Heart left ventricle (tissue), 16 donors: ENCODE results near the gene ATP13A2. TPM values are rescaled to one million over a fixed set of nuclear protein-coding genes. Genes with fewer than 3 reads are reported as not detected.

Source experiments
- ATAC-seq, 4 donors: fragments of 200-7000 bp; cut with Tn5 transposase; one replicate each; pipeline ENCODE4 v1.9.1; 2020 to 2022; ENCODE audit warnings: moderate library complexity in 4 of 4, mild to moderate bottlenecking in 3 of 4, moderate number of reproducible peaks in 1 of 4
- DNase-seq, 5 donors: peaks; one replicate each; pipeline ENCODE4 v3.0.0-alpha.2; 2020
- H3K27ac ChIP-seq, 12 donors: fragments of 200-600 bp; sonication (generic) in 4 of 12; one replicate each; pipeline versions ENCODE4 v1.5.0 to v1.8.0; 2016 to 2022; ENCODE audit warnings: mild to moderate bottlenecking in 2 of 12
- H3K27me3 ChIP-seq, 9 donors: fragments of 200-600 bp; sonication (generic) in 2 of 9; one replicate each; pipeline versions ENCODE4 v1.5.1 to v1.8.0; 2016 to 2022; ENCODE audit warnings: mild to moderate bottlenecking in 3 of 9
- H3K36me3 ChIP-seq, 9 donors: fragments of 200-600 bp; sonication (generic) in 2 of 9; one replicate each; pipeline versions ENCODE4 v1.5.0 to v1.8.0; 2018 to 2022; ENCODE audit warnings: mild to moderate bottlenecking in 2 of 9
- H3K4me1 ChIP-seq, 12 donors: fragments of 200-600 bp; sonication (generic) in 4 of 12; one replicate each; pipeline versions ENCODE4 v1.5.0 to v1.8.0; 2016 to 2022; ENCODE audit warnings: mild to moderate bottlenecking in 3 of 12
- H3K4me3 ChIP-seq, 12 donors: fragments of 200-600 bp; sonication (generic) in 4 of 12; one replicate each; pipeline versions ENCODE4 v1.5.0 to v1.8.0; 2017 to 2022; ENCODE audit warnings: mild to moderate bottlenecking in 9 of 12, moderate library complexity in 4 of 12
- H3K9me3 ChIP-seq, 12 donors: fragments of 200-600 bp; sonication (generic) in 4 of 12; one replicate each; pipeline versions ENCODE4 v1.5.0 to v1.8.0; 2016 to 2022; ENCODE audit warnings: mild to moderate bottlenecking in 1 of 12
- POLR2A ChIP-seq, 2 donors: fragments of 450-650 bp; IDR thresholded peaks; one replicate each; pipeline ENCODE4 v1.6.1; 2017; ENCODE audit warnings: antibody characterized with exemption in 2 of 2, mild to moderate bottlenecking in 2 of 2, moderate library complexity in 2 of 2
- WGBS, 4 donors: extraction: QIAGEN DNeasy Blood & Tissue Kit in 2 of 4; methylation state at CpG; one replicate each; pipeline versions ENCODE4 v1.1.5 to v1.1.7; 2013 to 2018; 5-methylcytosine and 5-hydroxymethylcytosine counted together
- intact Hi-C, 10 donors: fragments of 100-400 bp; cut with DNase I; formaldehyde crosslinking; loops; one replicate each; pipeline versions ENCODE4 v1.11.1 to v1.14.2; 2022
- polyA plus RNA-seq, 2 donors: library from polyadenylated mRNA; stranded (reverse); fragments of 200-250 nt; gene quantifications; one replicate each; pipeline ENCODE4 v1.2.3, GENCODE V29; 2013
- total RNA-seq, 9 donors: library from RNA; depleted of rRNA in 2 of 9; stranded (reverse); fragments of >200 nt in 2 of 9; fragmentation: NEBNext Ultra II Directional in 3 of 9; extraction: Animal tissue kit (Norgen Biotek cat#: 25700) in 3 of 9; gene quantifications; one replicate each; pipeline versions ENCODE4 v1.1.0 to v1.2.4, GENCODE V29; 2016 to 2023
- TF ChIP-seq, protein P1 (sequence below), 12 donors: fragments of 200-600 bp; sonication (generic) in 4 of 12; IDR thresholded peaks; one replicate each; pipeline versions ENCODE4 v1.5.0 to v1.8.0; 2018 to 2022; ENCODE audit warnings: antibody characterized with exemption in 12 of 12, mild to moderate bottlenecking in 5 of 12
- donor health status: ischemic (EF 13 %, LVEDD 7.1; RV severe dilation, severe dysfunction).
- donor health status: healthy with polysubstance abuse.
- donor health status: DM: no; HTN: yes; CAD: no.
- donor health status: DM: no; HTN: no; CAD: no.
- donor health status: ischemic (EF 25% LVEDD 6.9; RV normal size, moderate dysfunction).
- donor health status: ischemic (EF 25% LVEDD 5.7; RV mildly dilated, moderate dysfunction).
- donor health status: healthy.
- donor health status: DM: yes; HTN: yes; CAD: no.
- donor health status: ischemic (EF 35%, LVEDD 5.7; RV mildly dilated, moderate dysfunction).
- donor health status: nonischemic (EF 11% LVEDD 7.7; RV severe dilation, severe dysfunction).
- donor health status: DM: yes; HTN: yes; CAD: no.
- donor health status: PGD.
- donor health status: ischemic (EF 29% LVEDD 5.4; RV normal size, mild dysfunction).
- donor health status: nonischemic (EF 23%, LVEDD 6.1; RV moderate dilation, normal function).

ATP13A2 gene
- total and polyA plus RNA-seq, 11 donors = 7.3 to 37.2 (median 15.6) TPM

- 86 to 93% (median 89%) methylated on average over 10 of the region's 10 CpGs for WGBS, 4 donors
These were observed 30.4 kb downstream of the ATP13A2 start for GRCh38 chr1:16981269-16981849.

GRCh38 chr1:16980473-16981268, 31.1 kb downstream of the ATP13A2 start, which contains the start of gene MFAP2:
TSS of gene MFAP2 (minus strand) at chr1:16980620. CDS start at chr1:16978273, 2,347 bp downstream.
- Histone ChIP-seq H3K27ac (peak within 1 kb of the TSS in 9 of 12 donors; percentile 8 to 77 (median 47)), H3K4me1 (peaks cover 0 to 29% (median 17%) of the 10 kb centered on the region in 12 donors), H3K36me3 (peaks cover 0 to 2% (median 0%) of the 10 kb centered on the region in 9 donors), H3K4me3 (peak within 1 kb of the TSS; percentile 3 to 65 (median 48)), H3K9me3 (no peaks in the 10 kb centered on the region), H3K27me3 (peaks cover 0 to 23% (median 0%) of the 10 kb centered on the region in 9 donors)
- intact Hi-C loops = loop anchor here in 1 of 10 donors (2.0 kb wide), 1 partner anchor 34 kb away; no protein-coding TSS in a partner anchor
- ATAC-seq (peak in 2 of 4 donors; percentile 16 to 21), DNase-seq (peak in 1 of 5 donors; percentile 43)
- WGBS, 4 donors = 11 to 28% (median 18%) methylated on average over 14 to 53 of the region's 53 CpGs
- TF ChIP-seq, protein P1, sequence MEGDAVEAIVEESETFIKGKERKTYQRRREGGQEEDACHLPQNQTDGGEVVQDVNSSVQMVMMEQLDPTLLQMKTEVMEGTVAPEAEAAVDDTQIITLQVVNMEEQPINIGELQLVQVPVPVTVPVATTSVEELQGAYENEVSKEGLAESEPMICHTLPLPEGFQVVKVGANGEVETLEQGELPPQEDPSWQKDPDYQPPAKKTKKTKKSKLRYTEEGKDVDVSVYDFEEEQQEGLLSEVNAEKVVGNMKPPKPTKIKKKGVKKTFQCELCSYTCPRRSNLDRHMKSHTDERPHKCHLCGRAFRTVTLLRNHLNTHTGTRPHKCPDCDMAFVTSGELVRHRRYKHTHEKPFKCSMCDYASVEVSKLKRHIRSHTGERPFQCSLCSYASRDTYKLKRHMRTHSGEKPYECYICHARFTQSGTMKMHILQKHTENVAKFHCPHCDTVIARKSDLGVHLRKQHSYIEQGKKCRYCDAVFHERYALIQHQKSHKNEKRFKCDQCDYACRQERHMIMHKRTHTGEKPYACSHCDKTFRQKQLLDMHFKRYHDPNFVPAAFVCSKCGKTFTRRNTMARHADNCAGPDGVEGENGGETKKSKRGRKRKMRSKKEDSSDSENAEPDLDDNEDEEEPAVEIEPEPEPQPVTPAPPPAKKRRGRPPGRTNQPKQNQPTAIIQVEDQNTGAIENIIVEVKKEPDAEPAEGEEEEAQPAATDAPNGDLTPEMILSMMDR (IDR thresholded peaks at IDR 0.05) = no peak
- no peak for TF ChIP-seq POLR2A (IDR thresholded peaks at IDR 0.05)

More at GRCh38 chr1:16981269-16981849, 30.4 kb downstream of the ATP13A2 start:
- Histone ChIP-seq H3K4me3 (no peak overlapping the region), H3K36me3 (peaks cover 0 to 8% (median 5%) of the 10 kb centered on the region in 9 donors), H3K27ac (no peak overlapping the region), H3K4me1 (peaks cover 0 to 29% (median 17%) of the 10 kb centered on the region in 12 donors), H3K9me3 (no peaks in the 10 kb centered on the region), H3K27me3 (peaks cover 0 to 23% (median 0%) of the 10 kb centered on the region in 9 donors)
- ATAC-seq (no peak), DNase-seq (no peak)
- intact Hi-C loops = loop anchor here in 1 of 10 donors (2.0 kb wide), 1 partner anchor 33 kb away; no protein-coding TSS in a partner anchor
- TF ChIP-seq, protein P1 (IDR thresholded peaks at IDR 0.05) = no peak
- no peak for TF ChIP-seq POLR2A (IDR thresholded peaks at IDR 0.05)

DNA sequence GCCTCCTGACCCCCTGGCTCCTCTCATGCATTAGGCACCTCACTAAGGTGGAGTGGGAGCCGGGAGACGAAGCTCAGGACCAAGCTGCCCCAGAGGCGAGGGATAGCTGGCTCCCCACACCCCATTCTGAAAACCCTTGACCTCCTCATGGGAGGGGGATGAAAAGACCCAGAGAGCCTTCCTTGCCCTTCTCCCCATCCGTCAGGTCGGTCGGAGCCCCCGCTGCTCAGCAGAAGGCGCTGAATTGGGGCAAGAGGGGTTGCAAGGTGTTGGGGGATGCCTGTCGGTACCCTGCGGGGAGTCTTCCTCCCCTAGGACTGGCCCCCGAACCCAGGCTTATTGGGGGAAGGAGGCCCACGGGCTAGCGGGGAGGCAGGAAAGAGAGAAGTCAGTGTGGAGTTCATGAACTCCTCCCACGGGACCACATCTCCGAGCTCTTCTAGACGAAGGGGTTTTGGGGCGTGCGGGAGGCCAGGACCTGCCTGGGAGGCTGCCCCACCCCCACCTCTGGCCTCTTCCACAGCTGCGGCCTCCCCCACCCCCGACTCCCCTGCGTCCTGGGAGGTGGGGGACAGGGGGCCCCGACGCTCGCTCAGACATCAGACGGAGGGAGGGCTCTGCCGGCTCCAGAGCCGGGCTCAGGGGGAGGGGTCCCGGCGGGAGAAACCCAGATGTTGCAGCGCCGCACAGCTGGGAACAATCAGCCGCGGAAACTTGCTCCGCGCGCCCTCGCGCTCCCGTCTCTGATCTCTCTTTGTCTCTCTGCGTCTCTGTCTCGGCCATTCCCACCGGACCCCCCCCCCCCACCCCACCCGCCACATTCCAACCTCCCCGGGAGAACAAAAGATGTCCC, 32.0 kb downstream of the ATP13A2 start:
- Histone ChIP-seq H3K27me3 (peaks cover 0 to 23% (median 0%) of the 10 kb centered on the region in 9 donors), H3K4me1 (peaks cover 0 to 28% (median 17%) of the 10 kb centered on the region in 12 donors), H3K27ac (peak overlapping the region in 9 of 12 donors; percentile 13 to 77 (median 52)), H3K36me3 (no peaks in the 10 kb centered on the region), H3K9me3 (no peaks in the 10 kb centered on the region), H3K4me3 (peak overlapping the region; percentile 2 to 65 (median 48))
- TF ChIP-seq, protein P1 (IDR thresholded peaks at IDR 0.05) = no peak
- TF ChIP-seq POLR2A (IDR thresholded peaks at IDR 0.05) = no peak
- intact Hi-C loops = loop anchor here in 1 of 10 donors (2.0 kb wide), 1 partner anchor 35 kb away; no protein-coding TSS in a partner anchor
- DNase-seq = peak in 2 of 5 donors; percentile 47 to 57
- ATAC-seq = peak in 2 of 4 donors; percentile 5 to 38
- 16 to 17% (median 17%) methylated on average over 36 to 44 of the region's 44 CpGs for WGBS, 4 donors
